ENCODE measurements around the gene CCDC40. TPM values are rescaled to one million over a fixed set of nuclear protein-coding genes. Genes with fewer than 3 reads are reported as not detected.

The CCDC40 gene
- total and polyA plus RNA-seq, 2 of the 13 experiments (the other 11 are each of a cell fraction or from before 2014, with no cell fraction given): 4.1 to 5.5 TPM

DNA sequence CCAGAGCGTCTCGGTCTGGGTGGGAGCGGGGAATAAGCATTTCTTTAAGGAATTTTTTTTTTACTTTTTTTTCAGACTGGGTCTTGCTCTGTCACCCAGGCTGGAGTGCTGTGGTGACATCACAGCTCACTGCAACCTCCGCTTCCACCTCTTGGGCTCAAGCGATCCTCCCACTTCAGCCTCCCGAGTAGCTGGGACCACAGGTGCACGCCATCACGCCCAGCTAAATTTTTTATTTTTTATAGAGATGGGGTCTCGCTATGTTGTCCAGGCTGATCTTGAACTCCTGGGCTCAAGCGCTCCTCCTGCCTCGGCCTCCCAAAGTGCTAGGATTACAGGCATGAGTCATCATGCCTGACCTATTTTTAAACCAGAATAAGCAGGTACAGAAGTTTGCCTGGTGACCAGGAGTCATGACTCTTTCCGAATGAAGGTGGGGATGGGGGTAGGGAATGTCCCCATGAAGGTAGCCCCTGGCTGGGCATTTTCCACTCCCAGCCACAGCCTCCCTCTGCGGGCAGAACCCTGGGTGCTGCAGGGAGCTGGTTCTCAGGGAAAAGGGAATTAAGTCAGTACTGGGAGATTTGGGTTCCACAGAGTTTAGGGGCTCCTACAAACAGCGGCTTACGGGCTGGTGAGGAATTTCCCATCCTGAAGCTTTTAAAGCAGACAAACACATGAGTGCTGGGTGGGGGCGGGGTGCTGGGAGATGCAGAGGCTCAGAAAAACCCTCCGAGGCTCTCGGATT, 49.1 kb upstream of the CCDC40 start (continued):
- TF ChIP-seq FOXK1 (CRISPR knock-in tag; IDR thresholded peaks at IDR 0.05; ENCODE audit: borderline replicate concordance, low read depth): 0 out of 2 replicates have a peak, but pooled peaks have one; percentile 14
- TF ChIP-seq, protein P1, sequence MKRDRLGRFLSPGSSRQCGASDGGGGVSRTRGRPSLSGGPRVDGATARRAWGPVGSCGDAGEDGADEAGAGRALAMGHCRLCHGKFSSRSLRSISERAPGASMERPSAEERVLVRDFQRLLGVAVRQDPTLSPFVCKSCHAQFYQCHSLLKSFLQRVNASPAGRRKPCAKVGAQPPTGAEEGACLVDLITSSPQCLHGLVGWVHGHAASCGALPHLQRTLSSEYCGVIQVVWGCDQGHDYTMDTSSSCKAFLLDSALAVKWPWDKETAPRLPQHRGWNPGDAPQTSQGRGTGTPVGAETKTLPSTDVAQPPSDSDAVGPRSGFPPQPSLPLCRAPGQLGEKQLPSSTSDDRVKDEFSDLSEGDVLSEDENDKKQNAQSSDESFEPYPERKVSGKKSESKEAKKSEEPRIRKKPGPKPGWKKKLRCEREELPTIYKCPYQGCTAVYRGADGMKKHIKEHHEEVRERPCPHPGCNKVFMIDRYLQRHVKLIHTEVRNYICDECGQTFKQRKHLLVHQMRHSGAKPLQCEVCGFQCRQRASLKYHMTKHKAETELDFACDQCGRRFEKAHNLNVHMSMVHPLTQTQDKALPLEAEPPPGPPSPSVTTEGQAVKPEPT (CRISPR knock-in tag; IDR thresholded peaks at IDR 0.05; ENCODE audit: low read depth): no peak; the same call in 1 of the 2 replicates
- peak; percentile 23 for TF ChIP-seq CCAR2 (optimal IDR thresholded peaks at IDR 0.05; ENCODE audit: low read depth, low read length)
- no peak for TF ChIP-seq HNF1A (IDR thresholded peaks at IDR 0.05; ENCODE audit: low read depth)
- 0 out of 2 replicates have a peak, but pooled peaks have one; percentile 0 for TF ChIP-seq HNF1A (CRISPR knock-in tag; IDR thresholded peaks at IDR 0.05; ENCODE audit: borderline replicate concordance)
- peak; percentile 93 for TF ChIP-seq JUND (CRISPR knock-in tag; IDR thresholded peaks at IDR 0.05)
- 0 out of 2 replicates have a peak, but pooled peaks have one; percentile 35 for TF ChIP-seq RXRB (CRISPR knock-in tag; IDR thresholded peaks at IDR 0.05; ENCODE audit: borderline replicate concordance)
- TF ChIP-seq, protein P2, sequence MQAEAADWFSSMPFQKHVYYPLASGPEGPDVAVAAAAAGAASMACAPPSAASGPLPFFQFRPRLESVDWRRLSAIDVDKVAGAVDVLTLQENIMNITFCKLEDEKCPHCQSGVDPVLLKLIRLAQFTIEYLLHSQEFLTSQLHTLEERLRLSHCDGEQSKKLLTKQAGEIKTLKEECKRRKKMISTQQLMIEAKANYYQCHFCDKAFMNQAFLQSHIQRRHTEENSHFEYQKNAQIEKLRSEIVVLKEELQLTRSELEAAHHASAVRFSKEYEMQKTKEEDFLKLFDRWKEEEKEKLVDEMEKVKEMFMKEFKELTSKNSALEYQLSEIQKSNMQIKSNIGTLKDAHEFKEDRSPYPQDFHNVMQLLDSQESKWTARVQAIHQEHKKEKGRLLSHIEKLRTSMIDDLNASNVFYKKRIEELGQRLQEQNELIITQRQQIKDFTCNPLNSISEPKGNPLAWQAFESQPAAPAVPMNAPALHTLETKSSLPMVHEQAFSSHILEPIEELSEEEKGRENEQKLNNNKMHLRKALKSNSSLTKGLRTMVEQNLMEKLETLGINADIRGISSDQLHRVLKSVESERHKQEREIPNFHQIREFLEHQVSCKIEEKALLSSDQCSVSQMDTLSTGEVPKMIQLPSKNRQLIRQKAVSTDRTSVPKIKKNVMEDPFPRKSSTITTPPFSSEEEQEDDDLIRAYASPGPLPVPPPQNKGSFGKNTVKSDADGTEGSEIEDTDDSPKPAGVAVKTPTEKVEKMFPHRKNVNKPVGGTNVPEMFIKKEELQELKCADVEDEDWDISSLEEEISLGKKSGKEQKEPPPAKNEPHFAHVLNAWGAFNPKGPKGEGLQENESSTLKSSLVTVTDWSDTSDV (CRISPR knock-in tag; IDR thresholded peaks at IDR 0.05): peak; percentile 12; the same call in 1 of the 2 replicates
- TF ChIP-seq ZFP36L1 (CRISPR knock-in tag; IDR thresholded peaks at IDR 0.05): no peak; the same call in 1 of the 2 replicates
- peak; percentile 53; the same call in 1 of the 2 replicates for TF ChIP-seq ZSCAN22 (CRISPR knock-in tag; IDR thresholded peaks at IDR 0.05)
- TF ChIP-seq, protein P3, sequence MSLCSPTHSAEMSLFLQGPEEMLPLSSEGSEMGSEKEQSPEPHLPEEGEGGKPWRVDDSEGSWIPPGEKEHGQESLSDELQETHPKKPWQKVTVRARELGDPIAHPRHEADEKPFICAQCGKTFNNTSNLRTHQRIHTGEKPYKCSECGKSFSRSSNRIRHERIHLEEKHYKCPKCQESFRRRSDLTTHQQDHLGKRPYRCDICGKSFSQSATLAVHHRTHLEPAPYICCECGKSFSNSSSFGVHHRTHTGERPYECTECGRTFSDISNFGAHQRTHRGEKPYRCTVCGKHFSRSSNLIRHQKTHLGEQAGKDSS (CRISPR knock-in tag; IDR thresholded peaks at IDR 0.05; ENCODE audit: borderline replicate concordance, low read depth): peak; percentile 9; the same call in 1 of the 2 replicates
- TF ChIP-seq CREB1 (IDR thresholded peaks at IDR 0.05): peak; percentile 48; the same call in 1 of the 2 replicates
- no peak; the same call in 1 of the 2 replicates for TF ChIP-seq CREB1 (CRISPR knock-in tag; IDR thresholded peaks at IDR 0.05)
- TF ChIP-seq ELF3 (CRISPR knock-in tag; IDR thresholded peaks at IDR 0.05): no peak
- TF ChIP-seq NAIF1 (CRISPR knock-in tag; IDR thresholded peaks at IDR 0.05; ENCODE audit: borderline replicate concordance): peak; percentile 79; the same call in 1 of the 2 replicates
- TF ChIP-seq, protein P4, sequence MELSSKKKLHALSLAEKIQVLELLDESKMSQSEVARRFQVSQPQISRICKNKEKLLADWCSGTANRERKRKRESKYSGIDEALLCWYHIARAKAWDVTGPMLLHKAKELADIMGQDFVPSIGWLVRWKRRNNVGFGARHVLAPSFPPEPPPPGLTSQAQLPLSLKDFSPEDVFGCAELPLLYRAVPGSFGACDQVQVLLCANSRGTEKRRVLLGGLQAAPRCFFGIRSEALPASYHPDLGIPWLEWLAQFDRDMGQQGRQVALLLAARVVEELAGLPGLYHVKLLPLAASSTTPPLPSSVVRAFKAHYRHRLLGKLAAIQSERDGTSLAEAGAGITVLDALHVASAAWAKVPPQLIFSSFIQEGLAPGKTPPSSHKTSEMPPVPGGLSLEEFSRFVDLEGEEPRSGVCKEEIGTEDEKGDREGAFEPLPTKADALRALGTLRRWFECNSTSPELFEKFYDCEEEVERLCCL (CRISPR knock-in tag; IDR thresholded peaks at IDR 0.05; ENCODE audit: borderline replicate concordance): no peak
